H7 (cell line): ENCODE data around the gene KLHDC7A. TPM values are rescaled to one million over a fixed set of nuclear protein-coding genes. Genes with fewer than 3 reads are reported as not detected.

Source experiments
- DNase-seq: peaks from one replicate; pipeline ENCODE4 v3.0.0; 2012
- H3K27me3 ChIP-seq: 2 replicates; pipeline ENCODE4 v1.6.0; 2011; ENCODE audit warnings: mild to moderate bottlenecking, low read length; ENCODE audit not compliant: control insufficient read depth, insufficient read depth
- H3K36me3 ChIP-seq: replicated peaks from 2 replicates; pipeline ENCODE4 v1.5.1; 2011; ENCODE audit warnings: low read length; ENCODE audit not compliant: control insufficient read depth, insufficient read depth
- H3K4me3 ChIP-seq: 2 replicates; pipeline ENCODE4 v1.5.1; 2011; ENCODE audit warnings: low read depth, mild to moderate bottlenecking, control low read depth, low read length, moderate library complexity; ENCODE audit not compliant: insufficient read depth
- total RNA-seq: library from RNA; depleted of rRNA; stranded (reverse); fragments of >200 nt; shearing (Covaris generic); gene quantifications from 2 replicates; pipeline ENCODE4 v1.2.3, GENCODE V29; 2014

The KLHDC7A gene
- total RNA-seq, 1 experiment from 2014 or later: 17.8 TPM

DNA sequence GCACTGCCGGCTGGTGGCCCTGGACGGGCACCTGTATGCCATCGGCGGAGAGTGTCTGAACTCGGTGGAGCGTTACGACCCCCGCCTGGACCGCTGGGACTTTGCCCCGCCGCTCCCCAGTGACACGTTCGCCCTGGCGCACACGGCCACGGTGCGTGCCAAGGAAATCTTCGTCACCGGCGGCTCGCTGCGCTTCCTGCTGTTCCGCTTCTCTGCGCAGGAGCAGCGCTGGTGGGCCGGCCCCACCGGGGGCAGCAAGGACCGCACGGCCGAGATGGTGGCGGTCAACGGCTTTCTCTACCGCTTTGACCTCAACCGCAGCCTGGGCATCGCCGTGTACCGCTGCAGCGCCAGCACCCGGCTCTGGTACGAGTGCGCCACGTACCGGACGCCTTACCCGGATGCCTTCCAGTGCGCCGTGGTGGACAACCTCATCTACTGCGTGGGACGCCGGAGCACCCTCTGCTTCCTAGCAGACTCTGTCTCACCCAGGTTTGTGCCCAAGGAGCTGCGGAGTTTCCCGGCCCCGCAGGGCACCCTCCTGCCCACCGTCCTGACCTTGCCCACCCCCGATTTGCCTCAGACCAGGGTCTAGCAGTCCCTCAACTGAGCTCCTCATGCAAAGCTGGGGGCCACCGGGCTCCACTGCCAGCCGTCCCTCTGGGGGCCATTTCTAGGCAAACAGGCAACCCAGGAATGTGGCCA lies 2.1 kb downstream of the KLHDC7A start:
- DNase-seq: no peak
- H3K27me3 ChIP-seq: no peaks in the 10 kb centered on the region
- peaks cover 5% of the 10 kb centered on the region for H3K36me3 ChIP-seq
- no peak overlapping the region for H3K4me3 ChIP-seq

DNA sequence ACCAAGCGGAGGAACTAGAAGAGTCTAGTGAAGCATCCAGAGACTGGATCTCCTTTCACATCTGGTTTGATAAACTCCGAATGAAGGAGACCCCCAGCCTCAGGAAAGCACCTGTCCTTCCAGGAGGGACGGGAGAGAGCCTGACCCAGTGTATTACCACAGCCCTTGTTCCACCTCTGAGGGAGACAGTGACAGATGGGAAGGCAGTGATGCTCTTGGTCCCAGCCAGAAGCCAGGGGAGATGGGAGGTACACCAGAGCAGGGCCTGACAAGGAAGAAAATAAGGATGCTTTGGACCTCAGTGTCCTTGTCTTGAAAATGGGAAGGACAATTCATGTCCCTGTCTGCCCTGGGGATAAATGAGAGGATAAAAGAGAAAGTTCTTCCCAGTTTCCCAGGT lies 3.5 kb downstream of the KLHDC7A start:
- H3K36me3 ChIP-seq: peaks cover 5% of the 10 kb centered on the region
- H3K27me3 ChIP-seq: no peaks in the 10 kb centered on the region
- H3K4me3 ChIP-seq: no peak overlapping the region
- no peak for DNase-seq

DNA sequence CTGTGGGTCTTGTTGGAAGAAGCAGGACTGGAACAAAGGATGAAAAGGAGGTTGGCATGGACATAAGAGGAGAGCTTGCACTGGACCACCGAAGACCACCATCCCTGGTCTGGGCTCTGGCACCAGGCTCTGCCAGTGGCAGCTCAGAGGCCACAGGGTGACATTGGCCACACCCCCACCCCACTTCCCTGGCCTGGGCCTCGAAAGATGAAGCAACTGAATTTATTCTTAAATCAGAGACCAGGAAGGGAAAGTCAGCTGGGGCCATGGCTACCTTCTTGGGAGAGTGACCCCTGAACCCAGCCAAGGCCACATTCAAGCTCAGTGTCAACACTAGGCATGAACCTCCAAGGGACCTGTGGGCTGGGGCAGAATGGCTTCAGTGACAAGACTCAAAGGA lies 4.0 kb downstream of the KLHDC7A start:
- no peak for DNase-seq
- H3K27me3 ChIP-seq: no peaks in the 10 kb centered on the region
- no peak overlapping the region for H3K4me3 ChIP-seq
- peaks cover 5% of the 10 kb centered on the region for H3K36me3 ChIP-seq

DNA sequence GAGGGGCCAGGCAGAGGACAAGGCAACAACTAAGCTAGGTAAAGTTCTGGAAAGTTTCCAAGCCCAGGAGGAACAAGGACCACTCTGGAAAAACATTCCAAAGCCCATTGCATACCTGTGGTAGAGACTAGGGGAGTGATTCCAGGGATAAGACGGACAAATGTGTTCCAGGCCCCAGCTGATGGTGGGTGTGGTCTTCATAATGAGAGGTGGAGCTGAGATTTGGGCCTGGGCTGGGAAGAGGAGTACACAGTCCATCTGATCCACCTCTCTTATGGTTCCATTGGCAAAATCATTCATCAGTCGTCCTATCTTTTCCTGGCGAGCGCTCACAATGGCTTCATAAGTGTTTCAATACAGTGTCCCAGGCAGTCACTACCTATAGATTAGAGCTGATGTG lies 4.5 kb downstream of the KLHDC7A start:
- no peaks in the 10 kb centered on the region for H3K27me3 ChIP-seq
- H3K4me3 ChIP-seq: no peak overlapping the region
- peaks cover 5% of the 10 kb centered on the region for H3K36me3 ChIP-seq
- no peak for DNase-seq

DNA sequence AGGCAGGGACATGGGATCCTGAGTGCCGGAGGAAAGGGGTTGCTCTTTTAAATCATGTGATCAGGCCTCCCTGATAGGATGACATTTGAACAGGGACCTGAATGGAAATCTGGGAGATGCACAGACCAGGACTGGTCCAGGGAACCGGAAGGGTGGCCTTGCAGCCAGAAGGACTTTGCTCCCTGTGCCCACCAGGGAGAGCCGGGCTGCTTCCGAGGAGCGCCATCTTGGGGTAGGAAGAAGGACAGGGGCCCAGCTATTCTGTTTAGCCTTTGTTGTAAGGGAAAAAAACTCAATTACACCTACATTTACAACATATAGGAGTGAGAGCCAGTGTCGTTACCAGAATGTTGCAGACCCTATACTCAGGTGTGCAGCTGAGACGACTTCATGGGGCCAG lies 5.5 kb downstream of the KLHDC7A start:
- no peak overlapping the region for H3K4me3 ChIP-seq
- peaks cover 5% of the 10 kb centered on the region for H3K36me3 ChIP-seq
- DNase-seq: peak; percentile 88
- no peaks in the 10 kb centered on the region for H3K27me3 ChIP-seq

DNA sequence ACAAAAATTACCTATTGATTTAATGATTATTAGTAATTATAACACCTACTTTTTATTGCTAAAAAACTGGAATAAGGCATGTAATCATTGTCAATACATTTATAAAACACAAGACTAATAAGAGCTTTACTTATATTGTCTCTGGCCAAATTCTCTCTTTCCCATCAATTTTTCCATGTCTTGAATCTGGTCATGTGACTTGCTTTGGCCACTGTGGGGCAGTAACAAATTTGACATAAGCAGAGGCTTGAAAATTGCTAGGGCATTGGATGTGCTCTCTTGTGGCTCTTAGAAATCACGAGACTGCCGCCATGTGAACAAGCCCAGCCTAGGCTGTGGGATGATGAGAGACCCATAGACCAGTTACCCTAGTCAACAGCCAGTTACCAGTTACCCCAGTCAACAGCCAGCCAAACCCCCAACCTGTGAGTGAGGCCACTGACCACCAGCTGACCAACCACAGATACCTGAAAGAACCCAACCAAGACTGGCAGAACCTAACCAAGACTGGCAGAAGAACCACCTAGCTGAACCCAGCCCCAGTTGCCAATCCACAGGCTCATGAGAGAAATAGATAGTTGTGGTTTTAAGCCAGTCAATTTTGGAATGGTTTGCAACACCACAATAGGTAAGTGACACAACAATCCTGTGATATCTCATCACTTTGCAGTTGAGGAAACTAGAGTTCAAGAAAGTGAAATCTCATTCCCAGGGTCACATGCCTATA lies 8.8 kb downstream of the KLHDC7A start:
- no peaks in the 10 kb centered on the region for H3K27me3 ChIP-seq
- no peak for DNase-seq
- H3K4me3 ChIP-seq: no peak overlapping the region
- peaks cover 2% of the 10 kb centered on the region for H3K36me3 ChIP-seq

DNA sequence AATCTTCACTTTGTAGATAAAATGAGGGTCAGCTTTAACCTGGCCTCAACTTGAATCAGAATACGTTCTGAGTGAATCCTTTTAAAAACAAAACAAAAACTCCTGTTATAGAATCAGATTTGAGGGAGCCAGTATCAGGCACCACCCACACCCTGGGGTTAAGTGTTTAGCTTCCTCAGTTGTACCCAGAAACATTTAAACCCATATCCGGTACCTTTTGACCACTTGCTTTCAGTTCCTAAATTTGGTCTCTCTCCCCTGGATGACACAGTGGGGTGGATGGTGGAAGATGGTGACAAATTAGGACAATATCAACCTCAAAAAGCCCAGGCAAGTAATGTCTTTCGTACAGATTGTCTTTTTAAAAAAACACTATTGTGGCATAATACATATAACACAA lies 10.4 kb downstream of the KLHDC7A start:
- Histone ChIP-seq H3K4me3 (no peak overlapping the region), H3K27me3 (no peaks in the 10 kb centered on the region), H3K36me3 (no peaks in the 10 kb centered on the region)
- no peak for DNase-seq

DNA sequence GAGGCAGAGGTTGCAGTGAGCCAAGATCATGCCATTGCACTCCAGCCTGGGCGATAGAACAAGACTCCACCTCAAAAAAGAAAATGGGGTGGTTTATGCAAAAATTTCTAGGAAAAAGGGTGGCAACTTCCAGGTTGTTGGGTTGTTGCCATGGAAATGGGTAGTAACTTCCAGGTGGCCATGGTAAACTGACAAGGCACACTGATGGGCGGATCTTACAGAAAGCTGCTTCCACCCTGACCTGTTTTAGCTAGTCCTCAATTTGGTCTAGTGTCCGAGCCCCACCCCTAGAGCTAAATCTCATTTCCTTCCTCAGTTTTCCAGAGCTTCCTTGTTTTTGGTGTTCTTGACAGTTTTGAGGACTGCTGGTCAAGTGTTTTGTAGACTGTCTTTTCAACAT lies 13.6 kb downstream of the KLHDC7A start:
- H3K36me3 ChIP-seq: no peaks in the 10 kb centered on the region
- DNase-seq: no peak
- H3K27me3 ChIP-seq: no peaks in the 10 kb centered on the region
- no peak overlapping the region for H3K4me3 ChIP-seq

DNA sequence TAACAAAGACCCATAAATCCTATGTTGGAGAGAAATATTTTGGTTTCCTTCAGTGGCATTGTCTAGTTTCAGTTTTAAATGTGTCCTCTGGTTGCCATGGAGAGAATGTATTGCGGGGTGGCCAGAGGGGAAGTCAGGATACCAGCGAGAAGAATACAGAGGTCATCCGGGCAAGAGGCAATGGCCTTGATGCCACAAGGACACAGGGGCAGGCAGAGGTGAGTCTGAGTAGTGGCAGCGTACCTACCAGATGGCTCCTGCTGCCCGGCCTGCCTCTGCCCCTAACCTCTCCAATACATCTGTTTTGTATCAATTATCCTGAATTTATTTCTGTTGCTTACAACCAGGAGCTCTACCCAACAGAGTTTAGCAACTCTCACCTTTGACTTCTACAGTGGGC lies 14.9 kb downstream of the KLHDC7A start:
- Histone ChIP-seq H3K27me3 (no peaks in the 10 kb centered on the region), H3K36me3 (no peaks in the 10 kb centered on the region), H3K4me3 (no peak overlapping the region)
- DNase-seq: no peak

DNA sequence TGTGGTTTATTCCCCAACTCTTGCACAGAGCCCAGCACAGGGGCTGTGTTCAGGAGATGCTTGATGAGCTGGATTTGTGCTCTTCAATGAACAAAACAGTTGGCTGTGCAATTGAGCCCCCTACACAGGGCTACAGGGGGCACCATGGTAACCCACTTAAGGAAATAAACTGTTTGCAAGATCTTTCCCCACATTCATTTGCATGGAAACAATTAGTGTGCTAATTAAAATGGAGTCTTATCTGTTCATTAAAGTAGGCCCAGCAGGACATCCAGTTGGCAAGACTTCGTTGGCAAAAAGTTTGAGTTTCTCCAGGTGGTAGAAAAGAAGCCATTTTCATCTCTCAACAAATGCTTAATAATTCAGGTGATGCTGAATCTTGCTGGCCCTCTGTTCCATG lies 15.3 kb downstream of the KLHDC7A start:
- Histone ChIP-seq H3K27me3 (no peaks in the 10 kb centered on the region), H3K36me3 (no peaks in the 10 kb centered on the region), H3K4me3 (no peak overlapping the region)
- DNase-seq: no peak

DNA sequence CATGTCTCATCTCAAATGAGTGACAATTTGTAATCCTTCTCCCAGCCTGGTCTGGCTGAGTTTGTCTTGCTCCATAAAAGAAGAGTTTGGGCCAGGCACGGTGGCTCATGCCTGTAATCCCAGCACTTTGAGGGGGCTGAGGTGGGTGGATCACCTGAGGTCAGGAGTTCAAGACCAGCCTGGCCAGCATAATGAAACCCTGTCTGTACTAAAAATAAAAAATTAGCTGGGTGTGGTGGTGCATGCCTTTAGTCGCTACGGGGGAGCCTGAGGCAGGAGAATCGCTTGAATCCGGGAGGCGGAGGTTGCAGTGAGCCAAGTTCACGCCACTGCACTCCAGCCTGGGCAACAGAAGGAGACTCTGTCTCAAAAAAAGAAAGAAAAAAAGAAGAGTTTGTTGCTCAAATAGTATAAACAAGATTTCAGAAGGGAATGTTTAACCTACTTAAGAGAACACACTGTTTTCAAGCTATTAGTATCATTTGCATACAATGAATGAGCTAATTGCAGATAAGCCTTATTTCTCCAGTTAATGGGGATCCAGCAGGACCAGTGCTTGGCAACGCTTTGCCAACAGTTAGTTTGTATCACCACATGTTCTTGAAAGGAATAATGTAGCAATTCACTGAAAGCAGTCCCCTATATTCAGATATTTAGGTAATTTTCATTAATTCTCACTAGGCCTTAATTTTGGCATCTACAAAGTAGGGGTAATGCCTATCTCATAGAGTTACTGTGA lies 15.9 kb downstream of the KLHDC7A start:
- no peaks in the 10 kb centered on the region for H3K27me3 ChIP-seq
- no peak for DNase-seq
- H3K36me3 ChIP-seq: no peaks in the 10 kb centered on the region
- H3K4me3 ChIP-seq: no peak overlapping the region

DNA sequence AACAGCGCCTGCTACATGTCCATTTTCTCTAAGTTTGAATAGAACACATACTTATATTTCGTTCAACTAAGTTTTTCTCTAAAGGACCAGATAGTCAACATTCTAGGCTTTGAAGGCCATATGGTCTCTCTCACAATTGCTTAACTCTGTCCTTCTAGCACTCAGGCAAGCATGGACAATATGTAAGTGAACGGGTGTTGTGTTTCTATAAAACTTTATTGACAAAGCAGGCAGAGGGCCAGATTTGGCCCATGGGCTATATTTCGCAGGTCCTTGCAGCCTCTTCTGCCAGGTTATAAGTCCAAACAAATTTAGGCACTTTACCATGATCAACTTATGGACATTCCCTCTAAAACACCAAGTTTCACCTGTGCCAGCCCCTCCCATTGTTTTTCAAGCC lies 21.1 kb downstream of the KLHDC7A start:
- DNase-seq: no peak
- Histone ChIP-seq H3K36me3 (no peaks in the 10 kb centered on the region), H3K27me3 (no peaks in the 10 kb centered on the region), H3K4me3 (no peak overlapping the region)

DNA sequence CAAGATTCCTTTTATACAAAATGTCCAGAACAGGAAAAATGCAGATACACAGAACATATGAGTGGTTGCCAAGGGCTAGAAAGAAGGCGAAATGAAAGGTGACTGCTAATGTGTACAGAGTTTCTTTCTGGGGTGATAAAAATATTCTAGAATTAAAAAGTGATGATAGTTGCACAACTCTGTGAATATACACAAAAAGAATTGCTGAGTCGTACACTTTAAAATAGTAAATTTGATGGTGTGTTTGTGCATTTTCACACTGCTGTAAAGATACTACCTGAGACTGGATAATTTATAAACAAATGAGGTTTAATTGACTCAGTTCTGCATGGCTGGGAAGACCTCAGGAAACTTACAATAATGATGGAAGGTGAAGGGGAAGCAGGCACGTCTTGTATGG lies 23.9 kb downstream of the KLHDC7A start:
- Histone ChIP-seq H3K27me3 (no peaks in the 10 kb centered on the region), H3K4me3 (no peak overlapping the region), H3K36me3 (no peaks in the 10 kb centered on the region)
- DNase-seq: no peak

DNA sequence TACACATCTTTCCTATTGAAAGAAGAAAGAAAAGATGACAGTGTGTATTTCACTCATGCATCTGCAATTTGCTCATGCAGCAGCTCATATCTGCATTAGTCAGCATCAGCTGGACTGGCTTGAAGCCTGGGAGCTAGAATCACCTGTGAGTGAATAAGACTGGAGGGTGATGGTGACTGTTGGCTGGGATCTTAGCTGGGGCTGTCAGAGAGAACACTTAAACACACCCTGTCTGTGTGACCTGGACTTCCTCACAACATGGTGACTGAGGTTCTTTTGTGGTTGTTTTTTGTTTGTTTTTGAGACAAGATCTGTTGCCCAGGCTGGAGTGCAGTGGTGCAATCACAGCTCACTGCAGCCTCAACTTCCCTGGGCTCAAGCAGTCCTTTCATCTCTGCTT lies 24.9 kb downstream of the KLHDC7A start:
- H3K36me3 ChIP-seq: no peaks in the 10 kb centered on the region
- no peak for DNase-seq
- no peak overlapping the region for H3K4me3 ChIP-seq
- no peaks in the 10 kb centered on the region for H3K27me3 ChIP-seq

DNA sequence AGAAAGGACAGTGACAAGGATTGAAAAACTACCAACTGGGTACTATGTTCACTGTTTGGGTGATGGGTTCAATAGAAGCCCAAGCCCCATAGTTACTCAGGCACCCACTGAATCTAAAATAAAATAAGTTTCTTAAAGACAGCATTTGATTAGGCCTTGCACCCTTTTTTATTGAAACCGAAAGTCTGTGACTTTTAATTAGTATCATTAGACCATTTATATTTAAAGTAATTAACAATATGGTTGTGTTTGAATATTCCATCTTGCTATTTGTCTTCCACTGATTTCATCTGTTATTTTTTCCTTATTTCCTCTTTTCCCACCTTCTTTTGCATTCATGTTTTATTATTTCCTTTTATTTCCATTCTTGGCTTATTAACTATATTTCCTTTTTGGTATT lies 27.4 kb downstream of the KLHDC7A start:
- no peak for DNase-seq
- no peaks in the 10 kb centered on the region for H3K36me3 ChIP-seq
- H3K27me3 ChIP-seq: no peaks in the 10 kb centered on the region
- no peak overlapping the region for H3K4me3 ChIP-seq
